Mesothelial cell of epicardium (in vitro differentiated cells): ENCODE data around the gene ECE1. TPM values are rescaled to one million over a fixed set of nuclear protein-coding genes. Genes with fewer than 3 reads are reported as not detected.

Experiments
- DNase-seq, 2 experiments: peaks; one replicate each; pipeline ENCODE4 v3.0.0; 2021; ENCODE audit warnings: low spot score in 2 of 2; ENCODE audit not compliant: unreplicated experiment in 2 of 2
- H3K27ac Mint-ChIP-seq: 2 replicates; pipeline ENCODE4 v1.8.0; 2021; ENCODE audit warnings: mixed read lengths
- H3K27me3 Mint-ChIP-seq: 2 replicates; pipeline ENCODE4 v1.8.0; 2021; ENCODE audit warnings: low read depth, mixed read lengths
- H3K36me3 Mint-ChIP-seq: 2 replicates; pipeline ENCODE4 v1.8.0; 2021; ENCODE audit warnings: mixed read lengths
- H3K4me1 Mint-ChIP-seq: 2 replicates; pipeline ENCODE4 v1.8.0; 2021; ENCODE audit warnings: mixed read lengths
- H3K4me3 Mint-ChIP-seq: 2 replicates; pipeline ENCODE4 v1.8.0; 2021; ENCODE audit warnings: mild to moderate bottlenecking, moderate library complexity, mixed read lengths
- H3K9me3 Mint-ChIP-seq: 2 replicates; pipeline ENCODE4 v1.8.0; 2021; ENCODE audit warnings: mixed read lengths
- total RNA-seq: library from RNA; stranded (reverse); gene quantifications from 3 replicates; pipeline ENCODE4 v1.2.1, GENCODE V29; 2021
- TF ChIP-seq, protein P1 (sequence below): fragments of 200-600 bp; sonication (generic); IDR thresholded peaks from one replicate; pipeline ENCODE4 v1.5.0; 2021; ENCODE audit warnings: antibody characterized with exemption; ENCODE audit not compliant: unreplicated experiment

ECE1 gene
- total RNA-seq, 1 donor from 2014 or later, result 41.1 TPM

DNA sequence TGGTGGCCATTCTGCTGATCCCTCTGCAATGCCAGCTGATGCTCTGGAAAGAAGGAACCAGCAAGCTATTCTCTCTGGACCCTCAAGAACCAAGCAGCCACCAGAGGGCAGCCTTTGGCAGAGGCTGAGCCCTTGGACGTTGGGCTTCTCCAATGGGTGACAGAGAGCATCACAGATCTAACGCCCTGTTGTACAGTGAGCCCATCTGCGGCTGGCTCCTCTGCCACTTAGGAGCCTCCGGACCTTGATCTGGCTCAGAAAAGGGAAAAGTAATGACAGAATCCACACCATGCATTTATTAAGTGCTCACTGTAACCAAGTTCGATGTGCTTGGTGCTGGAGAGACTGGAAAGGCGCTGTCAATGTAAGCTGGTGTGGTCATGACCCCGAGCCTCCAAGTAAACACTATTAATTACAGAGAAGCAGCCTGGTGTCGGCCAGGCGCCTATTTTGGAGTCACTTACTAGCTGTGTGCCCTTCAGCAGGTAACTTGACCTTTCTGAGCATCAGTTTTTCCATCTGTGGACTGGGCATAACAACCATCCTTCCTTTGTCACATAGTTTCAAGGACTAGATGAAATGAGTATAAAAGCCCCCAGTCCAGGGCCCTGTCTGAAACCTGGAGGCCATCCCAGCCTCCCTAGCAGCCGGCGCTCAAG is 34.9 kb downstream of the ECE1 start:
- no peaks in the 10 kb centered on the region for H3K4me1 Mint-ChIP-seq
- TF ChIP-seq, protein P1, sequence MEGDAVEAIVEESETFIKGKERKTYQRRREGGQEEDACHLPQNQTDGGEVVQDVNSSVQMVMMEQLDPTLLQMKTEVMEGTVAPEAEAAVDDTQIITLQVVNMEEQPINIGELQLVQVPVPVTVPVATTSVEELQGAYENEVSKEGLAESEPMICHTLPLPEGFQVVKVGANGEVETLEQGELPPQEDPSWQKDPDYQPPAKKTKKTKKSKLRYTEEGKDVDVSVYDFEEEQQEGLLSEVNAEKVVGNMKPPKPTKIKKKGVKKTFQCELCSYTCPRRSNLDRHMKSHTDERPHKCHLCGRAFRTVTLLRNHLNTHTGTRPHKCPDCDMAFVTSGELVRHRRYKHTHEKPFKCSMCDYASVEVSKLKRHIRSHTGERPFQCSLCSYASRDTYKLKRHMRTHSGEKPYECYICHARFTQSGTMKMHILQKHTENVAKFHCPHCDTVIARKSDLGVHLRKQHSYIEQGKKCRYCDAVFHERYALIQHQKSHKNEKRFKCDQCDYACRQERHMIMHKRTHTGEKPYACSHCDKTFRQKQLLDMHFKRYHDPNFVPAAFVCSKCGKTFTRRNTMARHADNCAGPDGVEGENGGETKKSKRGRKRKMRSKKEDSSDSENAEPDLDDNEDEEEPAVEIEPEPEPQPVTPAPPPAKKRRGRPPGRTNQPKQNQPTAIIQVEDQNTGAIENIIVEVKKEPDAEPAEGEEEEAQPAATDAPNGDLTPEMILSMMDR, result peak; percentile 80
- DNase-seq, result peak; percentile 67 to 89
- H3K9me3 Mint-ChIP-seq, result no peaks in the 10 kb centered on the region
- H3K27ac Mint-ChIP-seq, result peak overlapping the region; percentile 69
- no peaks in the 10 kb centered on the region for H3K27me3 Mint-ChIP-seq
- H3K36me3 Mint-ChIP-seq, result peaks cover 2% of the 10 kb centered on the region
- H3K4me3 Mint-ChIP-seq, result no peak overlapping the region

- TF ChIP-seq, protein P1, result no peak
- H3K27ac Mint-ChIP-seq, result peak overlapping the region; percentile 25
- no peak overlapping the region for H3K4me3 Mint-ChIP-seq
- peaks cover 5% of the 10 kb centered on the region for H3K36me3 Mint-ChIP-seq
- no peaks in the 10 kb centered on the region for H3K4me1 Mint-ChIP-seq
- H3K27me3 Mint-ChIP-seq, result no peaks in the 10 kb centered on the region
- no peak for DNase-seq
- H3K9me3 Mint-ChIP-seq, result no peaks in the 10 kb centered on the region
Observed at GRCh38 chr1:21254335-21254951, 35.8 kb downstream of the ECE1 start.

- H3K9me3 Mint-ChIP-seq, result no peaks in the 10 kb centered on the region
- H3K4me3 Mint-ChIP-seq, result no peak overlapping the region
Observed at GRCh38 chr1:21251773-21252471, 38.3 kb downstream of the ECE1 start.

DNA sequence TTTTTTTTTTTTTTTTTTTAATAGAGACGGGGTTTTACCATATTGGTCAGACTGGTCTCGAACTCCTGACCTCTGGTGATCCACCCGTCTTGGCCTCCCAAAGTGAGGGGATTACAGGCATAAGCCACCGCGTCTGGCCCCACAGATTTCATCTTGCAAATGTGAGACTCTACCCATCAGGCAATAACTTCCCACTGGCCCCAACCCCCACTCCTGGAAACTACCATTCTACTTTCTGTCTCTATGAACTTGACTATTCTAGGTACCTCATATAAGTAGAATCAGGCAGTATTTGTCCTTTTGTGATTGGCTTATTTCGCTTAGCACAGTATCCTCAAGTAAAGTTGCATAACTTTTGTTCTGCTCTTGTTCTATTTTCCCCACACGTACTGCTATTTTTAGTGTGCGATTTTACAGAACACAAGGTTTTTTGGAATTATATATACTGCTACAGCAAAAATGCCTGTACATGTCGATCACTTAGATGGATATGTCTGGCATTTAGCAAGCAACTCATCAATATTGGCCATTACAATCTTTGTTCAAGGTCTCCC is 40.2 kb downstream of the ECE1 start:
- H3K4me1 Mint-ChIP-seq, result no peaks in the 10 kb centered on the region
- H3K27ac Mint-ChIP-seq, result no peak overlapping the region
- H3K4me3 Mint-ChIP-seq, result no peak overlapping the region
- TF ChIP-seq, protein P1, result no peak
- H3K27me3 Mint-ChIP-seq, result no peaks in the 10 kb centered on the region
- H3K9me3 Mint-ChIP-seq, result peaks cover 3% of the 10 kb centered on the region
- H3K36me3 Mint-ChIP-seq, result peaks cover 6% of the 10 kb centered on the region
- DNase-seq, result no peak

More at GRCh38 chr1:21251773-21252471, 38.3 kb downstream of the ECE1 start:
- Mint-ChIP-seq H3K36me3 (peaks cover 5% of the 10 kb centered on the region), H3K27ac (peak overlapping the region; percentile 56), H3K4me1 (no peaks in the 10 kb centered on the region), H3K27me3 (no peaks in the 10 kb centered on the region)
- DNase-seq, result no peak
- TF ChIP-seq, protein P1, result no peak

DNA sequence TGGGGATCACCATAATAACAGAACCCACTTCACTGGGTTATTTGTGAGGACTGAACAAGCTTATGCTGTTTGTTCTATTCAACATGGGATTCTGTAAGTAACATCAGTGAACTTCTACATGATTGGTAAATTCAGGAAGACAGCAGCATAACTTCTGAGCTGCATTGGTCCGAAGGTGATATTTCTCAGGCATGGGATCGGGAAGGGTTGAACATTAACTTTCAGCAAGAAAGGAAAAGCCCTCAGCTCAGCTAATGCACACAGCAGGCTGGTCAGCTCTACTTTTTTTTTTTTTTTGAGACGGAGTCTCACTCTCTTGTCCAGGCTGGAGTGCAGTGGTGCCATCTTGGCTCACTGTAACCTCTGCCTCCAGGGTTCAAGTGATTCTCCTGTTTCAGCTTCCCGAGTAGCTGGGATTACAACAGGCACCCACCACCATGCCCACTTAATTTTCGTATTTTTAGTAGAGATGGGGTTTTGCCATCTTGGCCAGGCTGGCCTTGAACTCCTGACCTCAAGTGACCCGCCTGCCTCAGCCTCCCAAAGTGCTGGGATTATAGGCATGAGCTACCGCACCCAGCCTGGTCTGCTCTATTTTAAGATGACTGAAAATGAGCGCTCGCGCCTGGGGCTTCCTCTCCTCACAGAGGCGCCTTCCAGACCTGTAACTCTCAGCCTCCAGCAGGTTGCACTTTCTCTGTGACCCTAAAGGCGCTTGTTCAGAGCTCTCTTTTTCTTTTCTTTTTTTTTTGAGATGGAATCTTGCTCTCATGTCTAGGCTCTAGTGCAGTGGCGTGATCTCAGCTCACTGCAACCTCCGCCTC is 42.2 kb downstream of the ECE1 start:
- Mint-ChIP-seq H3K9me3 (peaks cover 3% of the 10 kb centered on the region), H3K27ac (no peak overlapping the region), H3K4me1 (no peaks in the 10 kb centered on the region), H3K4me3 (no peak overlapping the region), H3K27me3 (no peaks in the 10 kb centered on the region), H3K36me3 (peaks cover 6% of the 10 kb centered on the region)
- no peak for DNase-seq
- TF ChIP-seq, protein P1, result no peak
